Lung (tissue), 12 donors: ENCODE measurements around the gene SPATS2. TPM values are rescaled to one million over a fixed set of nuclear protein-coding genes. Genes with fewer than 3 reads are reported as not detected.

Source experiments
- ATAC-seq: fragments of 200-7000 bp; cut with Tn5 transposase; one replicate; pipeline ENCODE4 v1.9.1; 2020; ENCODE audit warnings: moderate number of reproducible peaks; ENCODE audit not compliant: insufficient read depth, low FRiP score
- DNase-seq, 3 donors: peaks; one replicate each; pipeline ENCODE4 v3.0.0-alpha.2; 2013 to 2017
- H3K27ac ChIP-seq, 2 donors: one replicate each; pipeline ENCODE4 v1.5.1; 2013; ENCODE audit warnings: mild to moderate bottlenecking in 2 of 2, moderate library complexity in 2 of 2, control low read depth in 1 of 2, inconsistent platforms in 1 of 2, low read depth in 1 of 2, low read length in 1 of 2
- H3K27me3 ChIP-seq, 3 donors: one replicate each; pipeline ENCODE4 v1.5.1; 2013; ENCODE audit warnings: low read length in 2 of 3; ENCODE audit not compliant: control insufficient read depth in 3 of 3, insufficient read depth in 3 of 3
- H3K36me3 ChIP-seq, 4 donors: one replicate each; pipeline ENCODE4 v1.5.1; 2013; ENCODE audit warnings: low read length in 4 of 4, mild to moderate bottlenecking in 1 of 4, moderate library complexity in 1 of 4; ENCODE audit not compliant: control insufficient read depth in 4 of 4, insufficient read depth in 4 of 4
- H3K4me1 ChIP-seq, 5 donors: one replicate each; pipeline ENCODE4 v1.5.1; 2013; ENCODE audit warnings: low read length in 5 of 5, mild to moderate bottlenecking in 2 of 5, moderate library complexity in 1 of 5; ENCODE audit not compliant: control insufficient read depth in 5 of 5, insufficient read depth in 5 of 5
- H3K4me3 ChIP-seq: one replicate; pipeline ENCODE4 v1.5.1; 2013; ENCODE audit warnings: mild to moderate bottlenecking, control low read depth, moderate library complexity
- H3K9ac ChIP-seq, 2 donors: one replicate each; pipeline ENCODE4 v1.5.1; 2013; ENCODE audit warnings: low read length in 2 of 2, control low read depth in 1 of 2; ENCODE audit not compliant: insufficient read depth in 1 of 2
- H3K9me3 ChIP-seq, 4 donors: one replicate each; pipeline ENCODE4 v1.5.1; 2013; ENCODE audit warnings: low read length in 3 of 4, mild to moderate bottlenecking in 1 of 4, moderate library complexity in 1 of 4; ENCODE audit not compliant: control insufficient read depth in 4 of 4, insufficient read depth in 3 of 4
- CTCF ChIP-seq: IDR thresholded peaks from 2 replicates; pipeline ENCODE4 v1.5.1; 2012; ENCODE audit warnings: mild to moderate bottlenecking; ENCODE audit errors: control extremely low read depth, extremely low read depth
- WGBS, 2 donors: extraction: QIAGEN DNeasy Blood & Tissue Kit; methylation state at CpG; one replicate each; pipeline ENCODE4 v1.1.7; 2013; 5-methylcytosine and 5-hydroxymethylcytosine counted together
- polyA plus RNA-seq, 2 donors: library from polyadenylated mRNA; stranded (reverse); fragments of 200-250 nt; gene quantifications; one replicate each; pipeline ENCODE4 v1.2.1, GENCODE V29; 2013
- total RNA-seq, 2 donors: library from RNA; depleted of rRNA in 1 of 2; stranded (reverse); fragments of >200 nt in 1 of 2; gene quantifications; one replicate each; pipeline ENCODE4 v1.2.1, GENCODE V29; 2014 to 2021
- donor health status: control.
- donor health status: control.
- donor health status: Bipolar disorder and iron deficiency.
- donor health status: healthy.
- donor health status: DM: yes; HTN: yes; CAD: no.

Gene SPATS2
- total and polyA plus RNA-seq, 4 donors, result 6.6 to 48.8 (median 10.0) TPM

DNA sequence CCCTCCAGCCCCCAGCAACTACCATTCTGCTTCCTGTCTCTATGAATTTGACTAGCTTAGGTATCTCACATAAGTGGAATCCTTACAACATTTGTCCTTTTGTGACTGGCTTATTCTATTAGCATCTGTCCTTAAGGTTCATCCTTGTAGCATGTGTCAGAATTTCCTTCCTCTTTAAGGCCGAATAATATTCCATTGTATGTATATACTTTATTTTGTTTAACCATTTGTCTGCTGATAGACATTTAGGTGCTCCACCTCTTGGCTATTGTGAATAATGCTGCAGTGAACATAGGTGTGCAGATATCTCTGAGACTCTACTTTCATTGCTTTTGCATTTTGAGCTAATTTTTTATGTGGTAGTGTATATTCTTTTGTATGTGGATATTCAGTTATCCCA, 75.7 kb downstream of the SPATS2 start:
- H3K4me1 ChIP-seq, result no peaks in the 10 kb centered on the region
- no peak for DNase-seq
- peaks cover 0 to 3% (median 0%) of the 10 kb centered on the region in 4 donors for H3K9me3 ChIP-seq
- H3K4me3 ChIP-seq, result no peak overlapping the region
- 52 to 57% methylated on average over 1 of the region's 1 CpG for WGBS, 2 donors
- H3K9ac ChIP-seq, result no peak overlapping the region
- H3K36me3 ChIP-seq, result peaks cover 0 to 5% (median 2%) of the 10 kb centered on the region in 4 donors
- no peak for ATAC-seq
- no peaks in the 10 kb centered on the region for H3K27me3 ChIP-seq
- H3K27ac ChIP-seq, result no peak overlapping the region
- TF ChIP-seq CTCF, result no peak

GRCh38 chr12:49446571-49446970, 79.3 kb downstream of the SPATS2 start:
- Histone ChIP-seq H3K36me3 (peaks cover 0 to 7% (median 2%) of the 10 kb centered on the region in 4 donors), H3K4me1 (no peaks in the 10 kb centered on the region), H3K27me3 (no peaks in the 10 kb centered on the region), H3K9ac (no peak overlapping the region), H3K4me3 (no peak overlapping the region), H3K9me3 (peaks cover 0 to 3% (median 0%) of the 10 kb centered on the region in 4 donors), H3K27ac (no peak overlapping the region)
- 94 to 99% methylated on average over 4 of the region's 4 CpGs for WGBS, 2 donors
- no peak for ATAC-seq
- TF ChIP-seq CTCF, result no peak
- no peak for DNase-seq

- H3K9me3 ChIP-seq, result peaks cover 0 to 3% (median 0%) of the 10 kb centered on the region in 4 donors
- DNase-seq (no peak), ATAC-seq (no peak)
- no peaks in the 10 kb centered on the region for H3K27me3 ChIP-seq
- no peak for TF ChIP-seq CTCF
- no peak overlapping the region for H3K27ac ChIP-seq
- peaks cover 0 to 4% (median under 1%) of the 10 kb centered on the region in 4 donors for H3K36me3 ChIP-seq
- WGBS, 2 donors, result 91 to 96% methylated on average over 3 of the region's 3 CpGs
- H3K4me3 ChIP-seq, result no peak overlapping the region
- no peaks in the 10 kb centered on the region for H3K4me1 ChIP-seq
- no peak overlapping the region for H3K9ac ChIP-seq
These were observed 81.6 kb downstream of the SPATS2 start for GRCh38 chr12:49448858-49449257.
